HCT116 (cell line): ENCODE data around the gene SLC35F3. TPM values are rescaled to one million over a fixed set of nuclear protein-coding genes. Genes with fewer than 3 reads are reported as not detected.

Experiments
- ATAC-seq: fragments of 200-7000 bp; cut with Tn5 transposase; 2 replicates; pipeline ENCODE4 v1.9.1; 2020; ENCODE audit warnings: mild to moderate bottlenecking, moderate library complexity
- BruUV-seq: library from RNA; stranded (reverse); fragments of 400-500 nt; replicated peaks from 2 replicates; lab custom pipeline; 2021; lab: Mats Ljungman, UMichigan
- CTCF ChIA-PET: fragments of 300-600 bp; sonication (Branson Sonifier 250); formaldehyde crosslinking; loops from one replicate; lab custom pipeline; 2021; ENCODE audit warnings: antibody characterized with exemption; lab: Charles Lee
- POLR2A ChIA-PET: fragments of 300-600, 350-600 bp; sonication (Branson Sonifier 250); formaldehyde crosslinking; loops from one replicate; lab custom pipeline; 2021; ENCODE audit warnings: antibody characterized with exemption; lab: Charles Lee
- RAD21 ChIA-PET, 2 experiments: fragments of 300-600 bp; sonication (Branson Sonifier 250); formaldehyde crosslinking; loops; one replicate each; lab custom pipeline; 2023; ENCODE audit warnings: low total read pairs in 2 of 2; ENCODE audit not compliant: uncharacterized antibody in 2 of 2, unreplicated experiment in 2 of 2, low non-redundant PET in 1 of 2; lab: Charles Lee
- DNase-seq: peaks from one replicate; pipeline ENCODE4 v3.0.0-alpha.2; 2010; ENCODE audit warnings: low read depth, low spot score
- H2AFZ ChIP-seq: fragments of 200-600 bp; shearing (Covaris generic), sonication (generic); 2 replicates; pipeline ENCODE4 v1.6.1; 2017; ENCODE audit warnings: low read depth, mixed run types, mixed read lengths, antibody characterized with exemption, low read length; ENCODE audit not compliant: poor library complexity, severe bottlenecking
- H3K27ac ChIP-seq: 2 replicates; pipeline ENCODE4 v1.5.1; 2012; ENCODE audit warnings: low read depth, low read length
- H3K27me3 ChIP-seq: fragments of 200-600 bp; sonication (generic); 2 replicates; pipeline ENCODE4 v1.6.1; 2016; ENCODE audit warnings: mixed run types, low read length, mixed read lengths; ENCODE audit not compliant: insufficient read depth
- H3K36me3 ChIP-seq, 2 experiments: fragments of 200-500 bp in 1 of 2; fragments of 200-600 bp in 1 of 2; sonication (Bioruptor generic) in 1 of 2; sonication (generic) in 1 of 2; 2 replicates each; pipeline versions ENCODE4 v1.5.1 to v1.6.1; 2014 to 2016; ENCODE audit warnings: low read length in 2 of 2, inconsistent platforms in 1 of 2, mixed read lengths in 1 of 2, mixed run types in 1 of 2; ENCODE audit not compliant: insufficient read depth in 2 of 2, control insufficient read depth in 1 of 2
- H3K4me1 ChIP-seq, 2 experiments: fragments of 200-600 bp in 1 of 2; sonication (generic) in 1 of 2; 2 replicates each; pipeline versions ENCODE4 v1.5.1 to v1.6.1; 2012 to 2017; ENCODE audit warnings: low read length in 2 of 2, inconsistent platforms in 1 of 2, mild to moderate bottlenecking in 1 of 2, mixed read lengths in 1 of 2, mixed run types in 1 of 2, moderate library complexity in 1 of 2; ENCODE audit not compliant: insufficient read depth in 2 of 2, control insufficient read depth in 1 of 2
- H3K4me2 ChIP-seq: fragments of 200-600 bp; sonication (generic); 2 replicates; pipeline ENCODE4 v1.6.1; 2017; ENCODE audit warnings: mixed run types, low read length, mixed read lengths
- H3K4me3 ChIP-seq, 2 experiments: fragments of 200-600 bp in 1 of 2; sonication (generic) in 1 of 2; replicated peaks in 1 of 2; 2 replicates each; pipeline ENCODE4 v1.5.1; 2011 to 2016; ENCODE audit warnings: low read length in 2 of 2, control low read depth in 1 of 2, low read depth in 1 of 2, mild to moderate bottlenecking in 1 of 2, mixed read lengths in 1 of 2, mixed run types in 1 of 2
- H3K79me2 ChIP-seq: fragments of 200-600 bp; sonication (generic); 2 replicates; pipeline ENCODE4 v1.6.1; 2017; ENCODE audit warnings: mild to moderate bottlenecking, mixed run types, low read length, moderate library complexity, mixed read lengths; ENCODE audit not compliant: insufficient read depth
- H3K9ac ChIP-seq: fragments of 200-600 bp; sonication (generic); 2 replicates; pipeline ENCODE4 v1.6.1; 2016; ENCODE audit warnings: low read length, mixed read lengths
- H3K9me2 ChIP-seq: fragments of 200-600 bp; sonication (generic), shearing (Covaris generic); 2 replicates; pipeline ENCODE4 v1.6.1; 2017; ENCODE audit warnings: mixed run types, mild to moderate bottlenecking, moderate library complexity; ENCODE audit not compliant: insufficient read depth
- H3K9me3 ChIP-seq, 2 experiments: fragments of 200-500 bp in 1 of 2; fragments of 200-600 bp in 1 of 2; sonication (Bioruptor generic) in 1 of 2; sonication (generic) in 1 of 2; 2 replicates each; pipeline ENCODE4 v1.6.1; 2014 to 2017; ENCODE audit warnings: low read length in 2 of 2, mixed read lengths in 2 of 2, inconsistent platforms in 1 of 2, low read depth in 1 of 2, mild to moderate bottlenecking in 1 of 2, mixed run types in 1 of 2, moderate library complexity in 1 of 2; ENCODE audit not compliant: control insufficient read depth in 1 of 2, insufficient read depth in 1 of 2
- H4K20me1 ChIP-seq: fragments of 200-600 bp; sonication (generic), shearing (Covaris generic); 2 replicates; pipeline ENCODE4 v1.6.1; 2017; ENCODE audit warnings: mixed run types, mild to moderate bottlenecking, moderate library complexity; ENCODE audit not compliant: insufficient read depth
- CBX3 ChIP-seq: IDR thresholded peaks from 2 replicates; pipeline ENCODE4 v1.6.1; 2012; ENCODE audit warnings: low read depth
- CEBPB ChIP-seq: IDR thresholded peaks from 2 replicates; pipeline ENCODE4 v1.6.1; 2012; ENCODE audit warnings: low read depth
- EGR1 ChIP-seq: IDR thresholded peaks from 2 replicates; pipeline ENCODE4 v1.6.1; 2012; ENCODE audit warnings: low read depth
- ELF1 ChIP-seq: IDR thresholded peaks from 2 replicates; pipeline ENCODE4 v1.6.1; 2012; ENCODE audit warnings: low read depth, borderline replicate concordance
- EZH2 ChIP-seq: fragments of 200-600 bp; sonication (generic); IDR thresholded peaks from 2 replicates; pipeline ENCODE4 v1.6.1; 2017; ENCODE audit warnings: antibody characterized with exemption, mixed run types
- EZH2phosphoT487 ChIP-seq: fragments of 200-600 bp; IDR thresholded peaks from 2 replicates; pipeline ENCODE4 v1.6.1; 2018; ENCODE audit warnings: antibody characterized with exemption, borderline replicate concordance
- FOSL1 ChIP-seq: IDR thresholded peaks from 2 replicates; pipeline ENCODE4 v1.6.1; 2012; ENCODE audit warnings: low read depth
- JUND ChIP-seq: IDR thresholded peaks from 2 replicates; pipeline ENCODE4 v1.6.1; 2012
- POLR2A ChIP-seq: IDR thresholded peaks from 2 replicates; pipeline ENCODE4 v1.7.0; 2011; ENCODE audit warnings: borderline replicate concordance; ENCODE audit not compliant: insufficient read depth, insufficient read length; ENCODE audit errors: extremely low read depth
- SIN3A ChIP-seq: IDR thresholded peaks from 2 replicates; pipeline ENCODE4 v1.6.1; 2012; ENCODE audit warnings: low read depth
- SP1 ChIP-seq: IDR thresholded peaks from 2 replicates; pipeline ENCODE4 v1.6.1; 2012; ENCODE audit warnings: low read depth
- SRF ChIP-seq: IDR thresholded peaks from 2 replicates; pipeline ENCODE4 v1.6.1; 2012; ENCODE audit warnings: low read depth
- TCF7L2 ChIP-seq: IDR thresholded peaks from 2 replicates; pipeline ENCODE4 v1.7.0; 2011; ENCODE audit warnings: borderline replicate concordance, inconsistent platforms; ENCODE audit not compliant: insufficient read depth, insufficient read length; ENCODE audit errors: extremely low read depth
- YY1 ChIP-seq: IDR thresholded peaks from 2 replicates; pipeline ENCODE4 v1.6.1; 2011; ENCODE audit warnings: low read length, low read depth, moderate library complexity, mild to moderate bottlenecking; ENCODE audit not compliant: insufficient replicate concordance; ENCODE audit errors: extremely low read depth
- ZFX ChIP-seq: fragments of 450-650 bp; IDR thresholded peaks from 2 replicates; pipeline ENCODE4 v1.6.1; 2017
- ZNF274 ChIP-seq: fragments of 200-500 bp; sonication (Bioruptor generic); IDR thresholded peaks from 2 replicates; pipeline ENCODE4 v1.6.1; 2014; ENCODE audit warnings: mild to moderate bottlenecking, low read depth, low read length, inconsistent platforms
- intact Hi-C: fragments of 100-400 bp; cut with micrococcal nuclease; formaldehyde crosslinking; loops from 2 replicates; pipeline ENCODE4 v1.10.0; 2022
- total RNA-seq: library from RNA; stranded (reverse); gene quantifications from one replicate; pipeline ENCODE4 v1.2.1, GENCODE V29; 2021; ENCODE audit not compliant: unreplicated experiment
- TF ChIP-seq, protein P1 (sequence below): IDR thresholded peaks from 2 replicates; pipeline ENCODE4 v1.6.1; 2012
- TF ChIP-seq, protein P2 (sequence below), 3 experiments: fragments of 200-600 bp in 1 of 3; sonication (generic) in 1 of 3; IDR thresholded peaks in 2 of 3; conservative IDR thresholded peaks in 1 of 3; 2 replicates each; pipeline ENCODE4 v1.5.1; 2012 to 2017; ENCODE audit warnings: low read depth in 2 of 3, low read length in 2 of 3, antibody characterized with exemption in 1 of 3, borderline replicate concordance in 1 of 3, control low read depth in 1 of 3, mild to moderate bottlenecking in 1 of 3, mixed read lengths in 1 of 3, mixed run types in 1 of 3, moderate library complexity in 1 of 3; ENCODE audit not compliant: insufficient read depth in 1 of 3
- TF ChIP-seq, protein P3 (sequence below): IDR thresholded peaks from 2 replicates; pipeline ENCODE4 v1.6.1; 2012
- TF ChIP-seq, protein P4 (sequence below): IDR thresholded peaks from 2 replicates; pipeline ENCODE4 v1.6.1; 2012; ENCODE audit warnings: low read depth

The SLC35F3 gene
- total RNA-seq, 1 experiment from 2014 or later: 6.4 TPM

DNA sequence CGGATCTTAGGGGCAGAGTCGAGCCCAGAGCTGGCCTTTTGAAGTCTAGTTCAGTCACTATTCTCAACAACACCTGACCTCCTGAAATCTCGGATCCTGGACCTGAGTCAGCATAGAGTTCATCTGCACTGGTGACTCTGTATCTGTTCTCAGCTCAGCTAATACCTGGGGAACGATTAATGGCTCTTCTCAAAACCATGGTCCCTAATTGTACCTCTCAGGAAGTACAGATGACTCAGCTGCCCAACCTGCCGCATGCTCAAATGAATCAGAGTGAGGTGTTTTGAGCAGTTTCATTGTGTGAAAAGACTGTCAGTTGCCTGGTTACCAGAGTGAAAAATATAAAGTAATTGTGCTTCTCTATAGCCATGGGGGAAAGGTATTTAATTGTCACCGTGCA, 89.2 kb downstream of the SLC35F3 start:
- H3K4me1 ChIP-seq: peaks cover 9 to 49% of the 10 kb centered on the region in 2 experiments; a peak in 3 of 4 replicates
- H2AFZ ChIP-seq: no peak overlapping the region
- DNase-seq: peak; percentile 91
- no TSS peak for BruUV-seq
- ATAC-seq: peak; percentile 89
- H3K9ac ChIP-seq: peak overlapping the region; percentile 48
- H3K4me3 ChIP-seq: peak overlapping the region in 1 of 2 experiments; percentile 28; a peak in 2 of 4 replicates
- H3K9me2 ChIP-seq: no peaks in the 10 kb centered on the region
- no peaks in the 10 kb centered on the region for H3K36me3 ChIP-seq
- peak overlapping the region; percentile 71 for H3K4me2 ChIP-seq
- peak overlapping the region; percentile 28; the same call in 1 of the 2 replicates for H3K27ac ChIP-seq
- no peaks in the 10 kb centered on the region for H3K9me3 ChIP-seq
- POLR2A ChIA-PET: no interaction called here
- intact Hi-C loops: loop anchor here (5.0 kb wide), 1 partner anchor 86 kb away; no protein-coding TSS in a partner anchor
- RAD21 ChIA-PET: interaction anchor here in 1 of 2 experiments (0.5 kb wide), 1 partner anchor 26 kb away, joined by 3 read pairs; no protein-coding TSS in a partner anchor
- H3K79me2 ChIP-seq: peaks cover 16% of the 10 kb centered on the region; the same call in 1 of the 2 replicates
- H3K27me3 ChIP-seq: no peaks in the 10 kb centered on the region
- CTCF ChIA-PET: interaction anchor here (0.6 to 1.5 kb wide), 2 partner anchors 61 to 553 kb away, joined by 3 to 4 read pairs; no protein-coding TSS in a partner anchor
- H4K20me1 ChIP-seq: no peaks in the 10 kb centered on the region; the same call in 1 of the 2 replicates
- peak; percentile 15 for TF ChIP-seq TCF7L2
- TF ChIP-seq, protein P1, sequence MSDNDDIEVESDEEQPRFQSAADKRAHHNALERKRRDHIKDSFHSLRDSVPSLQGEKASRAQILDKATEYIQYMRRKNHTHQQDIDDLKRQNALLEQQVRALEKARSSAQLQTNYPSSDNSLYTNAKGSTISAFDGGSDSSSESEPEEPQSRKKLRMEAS: peak; percentile 77
- TF ChIP-seq, protein P2, sequence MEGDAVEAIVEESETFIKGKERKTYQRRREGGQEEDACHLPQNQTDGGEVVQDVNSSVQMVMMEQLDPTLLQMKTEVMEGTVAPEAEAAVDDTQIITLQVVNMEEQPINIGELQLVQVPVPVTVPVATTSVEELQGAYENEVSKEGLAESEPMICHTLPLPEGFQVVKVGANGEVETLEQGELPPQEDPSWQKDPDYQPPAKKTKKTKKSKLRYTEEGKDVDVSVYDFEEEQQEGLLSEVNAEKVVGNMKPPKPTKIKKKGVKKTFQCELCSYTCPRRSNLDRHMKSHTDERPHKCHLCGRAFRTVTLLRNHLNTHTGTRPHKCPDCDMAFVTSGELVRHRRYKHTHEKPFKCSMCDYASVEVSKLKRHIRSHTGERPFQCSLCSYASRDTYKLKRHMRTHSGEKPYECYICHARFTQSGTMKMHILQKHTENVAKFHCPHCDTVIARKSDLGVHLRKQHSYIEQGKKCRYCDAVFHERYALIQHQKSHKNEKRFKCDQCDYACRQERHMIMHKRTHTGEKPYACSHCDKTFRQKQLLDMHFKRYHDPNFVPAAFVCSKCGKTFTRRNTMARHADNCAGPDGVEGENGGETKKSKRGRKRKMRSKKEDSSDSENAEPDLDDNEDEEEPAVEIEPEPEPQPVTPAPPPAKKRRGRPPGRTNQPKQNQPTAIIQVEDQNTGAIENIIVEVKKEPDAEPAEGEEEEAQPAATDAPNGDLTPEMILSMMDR (IDR thresholded peaks at IDR 0.05 in 2 of 3, conservative IDR thresholded peaks at IDR 0.05 in 1 of 3; ENCODE audit: borderline replicate concordance in 1 of 3, insufficient read depth in 1 of 3, low read depth in 2 of 3, low read length in 2 of 3): no peak
- TF ChIP-seq ZNF274: no peak
- TF ChIP-seq CEBPB: no peak; the same call in 1 of the 2 replicates
- TF ChIP-seq, protein P3, sequence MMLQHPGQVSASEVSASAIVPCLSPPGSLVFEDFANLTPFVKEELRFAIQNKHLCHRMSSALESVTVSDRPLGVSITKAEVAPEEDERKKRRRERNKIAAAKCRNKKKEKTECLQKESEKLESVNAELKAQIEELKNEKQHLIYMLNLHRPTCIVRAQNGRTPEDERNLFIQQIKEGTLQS: no peak
- TF ChIP-seq POLR2A: no peak
- peak; percentile 79 for TF ChIP-seq SIN3A
- no peak for TF ChIP-seq EZH2
- no peak for TF ChIP-seq ZFX
- TF ChIP-seq JUND: peak; percentile 90
- peak; percentile 93; the same call in 1 of the 2 replicates for TF ChIP-seq CBX3
- TF ChIP-seq EZH2phosphoT487: no peak
- TF ChIP-seq SRF: peak; percentile 65
- peak; percentile 84 for TF ChIP-seq SP1
- TF ChIP-seq, protein P4, sequence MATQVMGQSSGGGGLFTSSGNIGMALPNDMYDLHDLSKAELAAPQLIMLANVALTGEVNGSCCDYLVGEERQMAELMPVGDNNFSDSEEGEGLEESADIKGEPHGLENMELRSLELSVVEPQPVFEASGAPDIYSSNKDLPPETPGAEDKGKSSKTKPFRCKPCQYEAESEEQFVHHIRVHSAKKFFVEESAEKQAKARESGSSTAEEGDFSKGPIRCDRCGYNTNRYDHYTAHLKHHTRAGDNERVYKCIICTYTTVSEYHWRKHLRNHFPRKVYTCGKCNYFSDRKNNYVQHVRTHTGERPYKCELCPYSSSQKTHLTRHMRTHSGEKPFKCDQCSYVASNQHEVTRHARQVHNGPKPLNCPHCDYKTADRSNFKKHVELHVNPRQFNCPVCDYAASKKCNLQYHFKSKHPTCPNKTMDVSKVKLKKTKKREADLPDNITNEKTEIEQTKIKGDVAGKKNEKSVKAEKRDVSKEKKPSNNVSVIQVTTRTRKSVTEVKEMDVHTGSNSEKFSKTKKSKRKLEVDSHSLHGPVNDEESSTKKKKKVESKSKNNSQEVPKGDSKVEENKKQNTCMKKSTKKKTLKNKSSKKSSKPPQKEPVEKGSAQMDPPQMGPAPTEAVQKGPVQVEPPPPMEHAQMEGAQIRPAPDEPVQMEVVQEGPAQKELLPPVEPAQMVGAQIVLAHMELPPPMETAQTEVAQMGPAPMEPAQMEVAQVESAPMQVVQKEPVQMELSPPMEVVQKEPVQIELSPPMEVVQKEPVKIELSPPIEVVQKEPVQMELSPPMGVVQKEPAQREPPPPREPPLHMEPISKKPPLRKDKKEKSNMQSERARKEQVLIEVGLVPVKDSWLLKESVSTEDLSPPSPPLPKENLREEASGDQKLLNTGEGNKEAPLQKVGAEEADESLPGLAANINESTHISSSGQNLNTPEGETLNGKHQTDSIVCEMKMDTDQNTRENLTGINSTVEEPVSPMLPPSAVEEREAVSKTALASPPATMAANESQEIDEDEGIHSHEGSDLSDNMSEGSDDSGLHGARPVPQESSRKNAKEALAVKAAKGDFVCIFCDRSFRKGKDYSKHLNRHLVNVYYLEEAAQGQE: no peak
- TF ChIP-seq EGR1: no peak
- peak; percentile 26 for TF ChIP-seq YY1
- peak; percentile 96 for TF ChIP-seq FOSL1
- no peak for TF ChIP-seq ELF1
